ENCODE measurements around the gene CDKN1C.
A peak's percentile ranks its signal among the peaks of the same experiment; 100 is the strongest.

- TF ChIP-seq CTCF (IDR thresholded peaks at IDR 0.05) (no peak), POLR2A (IDR thresholded peaks at IDR 0.05) (peak in 3 of 4 donors; percentile 15 to 70 (median 28))
Observed at GRCh38 chr11:2933375-2934020, 47.9 kb upstream of the CDKN1C start.
